ENCODE measurements around the gene CACNA1A.

DNA sequence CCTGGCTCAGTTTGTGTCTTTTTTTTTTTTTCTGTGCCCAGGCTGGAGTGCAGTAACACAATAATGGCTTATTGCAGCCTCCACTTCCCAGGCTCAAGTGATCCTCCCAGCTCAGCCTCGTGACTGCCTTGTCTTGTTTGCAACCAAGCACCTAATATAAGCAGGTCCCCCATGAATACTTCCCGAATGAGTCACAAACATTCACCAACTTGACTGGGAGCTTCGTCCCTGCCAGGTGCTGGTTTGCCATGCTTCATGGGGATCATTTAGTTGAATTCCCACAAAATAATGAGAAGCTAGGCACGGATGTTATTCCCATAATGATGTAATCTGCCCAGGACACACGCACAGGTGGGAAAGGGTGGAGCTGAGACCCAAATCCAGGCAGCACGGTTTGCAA is 176.5 kb downstream of the CACNA1A start:
- TF ChIP-seq ARNT (IDR thresholded peaks at IDR 0.05) = no peak
- no peak for TF ChIP-seq BHLHE40 (IDR thresholded peaks at IDR 0.05; ENCODE audit: borderline replicate concordance)
- TF ChIP-seq ELF4 (IDR thresholded peaks at IDR 0.05) = no peak
- no peak for TF ChIP-seq SP1 (IDR thresholded peaks at IDR 0.05)
- no peak for TF ChIP-seq HDGF (IDR thresholded peaks at IDR 0.05; ENCODE audit: borderline replicate concordance)
- no peak for TF ChIP-seq FOXA1 (IDR thresholded peaks at IDR 0.05)
- no peak for TF ChIP-seq FOXM1 (IDR thresholded peaks at IDR 0.05; ENCODE audit: borderline replicate concordance)
- no peak for TF ChIP-seq TARDBP (IDR thresholded peaks at IDR 0.05)
- TF ChIP-seq FOXK2 (IDR thresholded peaks at IDR 0.05) = no peak
- no peak for TF ChIP-seq CTBP1 (IDR thresholded peaks at IDR 0.05; ENCODE audit: borderline replicate concordance)
- TF ChIP-seq SUZ12 (IDR thresholded peaks at IDR 0.05) = no peak
